Jurkat, Clone E6-1 (cell line): ENCODE data around the gene ARFGAP2.

Experiments used
- DNase-seq: peaks from one replicate; pipeline ENCODE4 v3.0.0-alpha.2; 2011; ENCODE audit warnings: low read depth, low spot score
- H3K4me3 ChIP-seq: 2 replicates; pipeline ENCODE4 v1.5.1; 2011; ENCODE audit warnings: mild to moderate bottlenecking, low read length, control low read depth, moderate library complexity

The ARFGAP2 gene

GRCh38 chr11:47154616-47155570 is 21.8 kb downstream of the ARFGAP2 start:
- H3K4me3 ChIP-seq: peak overlapping the region; percentile 43
- DNase-seq: peak; percentile 87

GRCh38 chr11:47152953-47153950 is 23.4 kb downstream of the ARFGAP2 start:
- peak overlapping the region; percentile 0 for H3K4me3 ChIP-seq
- peak; percentile 71 for DNase-seq

- no peak for DNase-seq
- no peak overlapping the region for H3K4me3 ChIP-seq
Observed at GRCh38 chr11:47152126-47152952, 24.3 kb downstream of the ARFGAP2 start.

DNA sequence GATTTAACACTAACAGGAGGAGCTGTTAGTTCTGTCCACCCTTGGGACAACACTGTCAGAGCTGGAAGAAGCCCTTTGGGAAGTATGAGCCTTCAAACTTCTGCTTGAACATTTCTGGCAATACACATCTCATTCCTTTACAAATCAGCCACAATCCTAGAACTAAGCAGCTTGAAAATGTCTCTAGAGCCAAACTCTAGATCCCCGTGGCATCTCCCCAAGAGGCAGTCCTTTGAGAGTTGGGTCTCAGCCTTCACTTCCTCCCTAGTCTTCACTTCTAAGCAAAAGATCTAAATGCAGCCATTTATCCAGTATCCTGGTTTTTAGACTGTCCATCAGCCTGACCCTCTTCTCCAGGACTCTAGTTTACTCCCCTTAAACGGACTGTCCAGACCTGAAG is 26.9 kb downstream of the ARFGAP2 start:
- no peak overlapping the region for H3K4me3 ChIP-seq
- DNase-seq: no peak

DNA sequence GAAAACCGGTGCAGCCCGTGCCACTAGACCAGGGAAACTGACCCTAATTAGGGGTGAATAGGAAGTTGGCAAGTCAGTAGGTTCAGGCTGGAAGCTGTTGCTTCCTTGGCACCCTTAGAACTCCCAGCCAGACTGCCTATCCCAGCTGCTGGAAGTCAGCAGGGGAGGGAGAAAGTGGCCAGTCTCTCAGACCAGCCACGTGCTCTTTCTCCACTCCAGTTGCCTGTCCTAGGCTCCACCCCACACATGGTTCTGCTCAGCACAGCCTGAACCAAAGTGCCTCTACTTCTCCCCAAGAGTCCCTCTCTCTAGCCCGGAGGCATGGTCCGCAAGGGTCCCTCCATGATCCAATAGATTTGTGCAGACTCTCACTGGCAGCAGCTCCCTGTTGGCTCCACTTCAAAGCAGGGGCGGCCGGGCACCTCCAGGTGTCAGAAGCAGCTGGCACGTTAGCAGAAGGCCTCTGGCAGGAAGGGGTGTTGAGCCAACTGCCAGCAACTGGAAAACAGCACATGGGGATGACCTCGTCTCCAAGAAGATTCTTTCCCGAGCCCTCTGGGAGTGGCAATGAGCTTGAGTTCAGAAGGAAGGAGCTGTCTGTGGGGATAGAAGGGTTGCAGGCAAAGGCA is 27.7 kb downstream of the ARFGAP2 start:
- no peak overlapping the region for H3K4me3 ChIP-seq
- DNase-seq: no peak

DNA sequence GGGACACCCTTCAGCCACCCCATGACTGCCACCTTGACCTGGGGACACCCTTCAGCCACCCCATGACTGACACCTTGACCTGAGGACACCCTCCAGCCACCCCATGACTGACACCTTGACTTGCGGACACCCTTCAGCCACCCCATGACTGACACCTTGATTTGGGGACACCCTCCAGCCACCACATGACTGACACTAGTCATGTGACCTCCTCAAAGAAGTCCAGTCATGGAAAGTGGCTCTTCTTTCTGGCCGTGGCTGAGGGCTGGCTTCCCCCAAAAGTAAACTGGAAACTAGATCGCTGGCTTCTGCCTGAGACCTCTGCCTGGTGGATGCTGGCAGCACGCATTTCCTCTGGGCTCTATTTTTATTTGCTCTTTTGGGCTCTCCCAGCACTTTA is 28.4 kb downstream of the ARFGAP2 start:
- H3K4me3 ChIP-seq: no peak overlapping the region
- no peak for DNase-seq

DNA sequence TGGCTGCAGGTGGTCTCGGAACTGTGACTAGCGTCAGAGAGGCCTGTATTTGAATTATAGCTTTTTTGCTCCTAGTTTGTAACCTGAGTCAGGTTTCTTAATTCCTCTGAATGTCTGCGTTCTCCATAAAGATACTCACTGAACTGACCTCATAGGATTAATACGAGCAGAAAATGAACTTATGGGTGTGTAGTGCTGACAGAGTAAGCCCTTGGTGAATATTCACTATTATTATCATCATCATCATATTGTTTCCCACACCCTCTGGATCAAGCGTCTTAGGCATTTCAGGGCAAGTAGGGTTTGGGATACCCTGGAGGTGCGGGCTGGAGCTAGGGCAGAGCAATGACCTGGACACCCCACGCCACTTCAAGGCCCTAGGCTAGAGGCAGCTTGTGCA is 29.0 kb downstream of the ARFGAP2 start:
- no peak overlapping the region for H3K4me3 ChIP-seq
- no peak for DNase-seq

DNA sequence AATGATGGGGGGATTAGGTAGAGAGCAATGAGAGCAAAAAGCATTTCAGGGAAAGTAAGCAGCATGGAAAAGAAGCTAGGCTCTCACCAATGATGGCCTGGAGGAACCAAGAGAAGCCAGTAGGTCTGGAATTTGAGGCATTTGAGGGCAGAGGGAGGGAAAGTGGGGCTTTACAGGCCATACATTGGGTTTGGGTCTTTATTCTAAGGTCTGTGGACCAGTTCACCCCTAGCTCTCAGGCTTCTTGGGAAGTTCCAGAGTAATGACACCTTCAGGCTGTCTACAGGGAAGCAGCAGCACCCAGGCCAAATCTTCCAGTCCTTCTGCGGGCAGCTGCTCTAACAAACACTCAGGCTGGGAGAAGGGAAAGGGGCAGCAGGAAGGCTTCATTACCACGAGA is 29.4 kb downstream of the ARFGAP2 start:
- H3K4me3 ChIP-seq: no peak overlapping the region
- DNase-seq: no peak

DNA sequence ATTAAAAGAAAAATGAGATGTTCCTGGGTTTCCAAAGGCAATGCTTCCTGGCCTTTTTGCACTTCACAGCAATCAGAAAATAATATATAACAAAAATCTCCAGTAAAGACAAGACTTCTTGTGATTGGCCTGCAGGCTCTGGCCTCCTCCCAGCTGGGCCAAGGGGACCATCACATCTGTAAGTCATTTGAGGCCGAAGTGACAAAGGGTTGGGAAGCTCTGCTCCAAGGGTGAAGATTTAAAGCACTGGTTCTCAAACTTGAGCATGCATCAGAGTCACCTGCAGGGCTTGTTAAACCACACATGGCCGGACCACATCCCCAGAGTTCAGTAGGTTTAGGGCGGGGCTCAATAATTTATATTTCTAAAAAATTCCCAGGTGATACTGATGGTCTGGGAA is 32.1 kb downstream of the ARFGAP2 start:
- no peak for DNase-seq
- H3K4me3 ChIP-seq: no peak overlapping the region

DNA sequence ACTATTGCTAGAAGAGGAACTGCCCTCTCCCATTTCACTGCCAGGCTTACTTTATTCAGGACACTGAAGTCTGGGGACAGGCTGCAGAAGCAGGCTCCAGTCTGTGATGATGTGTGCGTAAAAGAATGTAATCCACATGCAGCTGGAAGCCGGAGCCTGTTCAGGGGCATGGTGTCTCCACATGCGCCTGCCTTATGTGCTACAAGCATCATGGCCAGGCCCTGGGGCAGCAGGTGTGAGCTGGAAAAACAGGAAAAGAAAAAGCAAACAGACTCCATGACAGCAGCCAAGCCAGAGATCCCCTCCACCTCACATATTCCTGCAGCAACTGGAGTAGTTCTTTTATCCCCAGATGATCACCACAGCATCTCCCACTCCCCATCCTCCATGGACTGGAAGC is 33.4 kb downstream of the ARFGAP2 start:
- no peak overlapping the region for H3K4me3 ChIP-seq
- DNase-seq: no peak

GRCh38 chr11:47139878-47140277 is 36.8 kb downstream of the ARFGAP2 start:
- H3K4me3 ChIP-seq: no peak overlapping the region
- DNase-seq: no peak

GRCh38 chr11:47137476-47137875 is 39.2 kb downstream of the ARFGAP2 start:
- H3K4me3 ChIP-seq: no peak overlapping the region
- no peak for DNase-seq

DNA sequence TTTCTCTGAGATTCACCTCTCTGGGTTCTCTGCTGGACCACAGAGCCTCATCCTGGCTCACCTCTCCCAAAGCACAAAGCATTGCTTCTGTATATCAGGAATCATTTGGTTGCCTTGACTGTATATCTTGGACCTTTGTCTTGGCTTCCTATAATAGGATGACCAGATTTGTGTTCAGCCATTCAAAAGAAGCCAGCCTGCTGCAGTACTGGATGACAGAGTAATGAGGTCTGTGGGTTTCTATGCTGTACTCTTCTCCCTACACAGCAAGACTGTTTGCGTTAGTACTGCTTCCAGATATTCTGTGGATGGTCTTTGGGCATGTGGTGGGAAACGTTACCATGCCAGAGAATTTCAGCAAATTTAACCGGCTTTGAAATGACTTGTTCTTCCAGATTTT is 39.8 kb downstream of the ARFGAP2 start:
- H3K4me3 ChIP-seq: no peak overlapping the region
- no peak for DNase-seq

DNA sequence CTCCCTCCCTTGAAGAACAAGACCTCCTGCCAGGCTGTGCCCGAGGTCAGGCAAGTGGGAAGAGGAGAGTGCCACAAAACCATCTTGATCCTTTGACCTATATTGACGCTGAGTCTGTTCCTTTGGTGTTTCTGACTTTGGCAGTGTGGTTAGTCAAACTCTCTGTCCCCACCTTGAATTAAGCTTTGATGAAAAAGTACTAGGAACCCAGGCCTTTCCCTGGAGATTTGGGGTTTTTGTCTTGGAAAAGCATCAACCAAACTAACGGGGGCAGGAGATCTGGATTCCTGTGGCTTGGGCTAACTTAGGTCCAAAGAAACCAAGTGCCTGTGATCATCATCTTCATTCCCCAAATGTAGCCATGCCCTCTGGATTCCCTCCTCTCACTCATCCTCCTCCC is 40.4 kb downstream of the ARFGAP2 start:
- H3K4me3 ChIP-seq: no peak overlapping the region
- no peak for DNase-seq

DNA sequence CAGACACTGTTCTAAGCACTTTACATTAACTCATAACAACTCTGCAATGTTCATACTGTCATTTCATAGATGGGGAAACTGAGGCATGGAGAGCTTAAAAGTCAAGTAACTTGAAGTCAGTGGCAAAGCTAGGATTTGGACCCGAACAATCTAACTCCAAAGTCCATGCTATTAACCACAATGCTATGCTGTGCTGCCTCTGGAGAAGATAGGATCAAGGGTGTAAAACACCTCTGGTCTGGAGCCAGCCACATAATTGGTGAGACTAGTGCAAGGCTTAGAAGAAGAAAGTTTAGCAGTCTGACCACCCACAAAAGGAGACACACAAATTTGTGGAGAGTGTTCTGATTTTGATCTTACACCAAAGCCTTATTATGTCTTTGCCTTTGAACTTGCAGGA is 43.7 kb downstream of the ARFGAP2 start:
- DNase-seq: no peak
- no peak overlapping the region for H3K4me3 ChIP-seq

DNA sequence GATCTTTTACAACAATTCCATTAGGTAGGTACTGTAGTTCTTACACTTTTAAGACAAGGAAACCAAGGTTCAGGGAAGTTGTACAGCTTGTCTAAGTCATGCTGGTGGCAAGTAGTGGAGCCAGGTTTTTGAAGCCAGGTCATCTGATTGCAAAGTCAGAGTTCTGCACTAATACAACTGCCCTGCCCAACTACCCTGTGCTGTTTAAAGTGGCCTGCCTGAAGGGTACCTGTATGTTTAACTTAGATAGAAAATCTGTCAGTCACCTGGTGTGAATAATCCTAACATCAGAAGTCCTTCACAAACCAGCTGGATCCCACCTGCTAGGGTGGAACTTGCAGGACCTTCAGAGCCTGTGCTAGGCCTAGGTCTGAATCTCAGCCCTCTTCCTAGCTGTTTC is 44.2 kb downstream of the ARFGAP2 start:
- no peak for DNase-seq
- no peak overlapping the region for H3K4me3 ChIP-seq

- no peak for DNase-seq
- H3K4me3 ChIP-seq: no peak overlapping the region
Observed at GRCh38 chr11:47131136-47131535, 45.5 kb downstream of the ARFGAP2 start.

DNA sequence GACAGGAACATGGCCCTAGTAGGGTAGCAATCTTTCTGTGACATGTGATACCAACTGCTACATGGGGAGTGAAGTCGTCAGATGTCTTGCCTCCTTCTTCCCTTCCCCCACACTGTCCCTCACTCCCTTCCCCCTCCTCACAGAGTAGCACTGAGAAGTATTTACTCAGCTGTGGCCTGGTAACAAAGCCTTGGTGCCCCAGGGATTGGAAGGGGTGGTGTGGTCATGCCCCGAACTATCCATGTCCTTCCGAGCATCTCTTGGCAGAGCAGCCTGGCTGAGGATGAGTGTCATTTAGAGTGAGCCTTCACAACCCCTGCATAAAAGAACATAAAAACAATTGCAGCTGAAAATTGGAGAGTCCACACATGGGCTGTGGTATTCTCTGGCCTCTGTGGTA is 46.1 kb downstream of the ARFGAP2 start:
- no peak for DNase-seq
- no peak overlapping the region for H3K4me3 ChIP-seq

DNA sequence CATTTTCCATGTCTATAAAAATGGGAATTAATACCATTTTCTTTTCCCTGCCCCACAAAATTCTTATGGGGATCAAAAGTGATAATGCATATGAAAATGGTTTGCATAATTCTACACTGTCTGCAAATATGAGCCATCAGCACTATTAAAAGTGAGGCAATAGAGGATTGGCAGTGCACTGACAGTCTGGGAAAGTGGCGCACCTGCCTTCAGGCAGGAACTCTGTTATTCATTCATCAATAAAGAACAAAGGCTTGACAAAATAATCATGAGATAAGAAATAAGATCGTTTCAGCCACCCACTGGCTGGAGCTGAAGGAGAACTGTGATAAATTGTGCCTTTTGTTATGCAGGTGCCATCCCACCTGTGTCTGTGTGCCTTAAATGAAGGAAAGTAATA is 49.5 kb downstream of the ARFGAP2 start:
- DNase-seq: no peak
- no peak overlapping the region for H3K4me3 ChIP-seq
